H7 (cell line): ENCODE results near the gene KLF3. TPM values are rescaled to one million over a fixed set of nuclear protein-coding genes. Genes with fewer than 3 reads are reported as not detected.

ENCODE experiments used
- DNase-seq: peaks from one replicate; pipeline ENCODE4 v3.0.0; 2012
- H3K27me3 ChIP-seq: 2 replicates; pipeline ENCODE4 v1.6.0; 2011; ENCODE audit warnings: mild to moderate bottlenecking, low read length; ENCODE audit not compliant: control insufficient read depth, insufficient read depth
- H3K36me3 ChIP-seq: replicated peaks from 2 replicates; pipeline ENCODE4 v1.5.1; 2011; ENCODE audit warnings: low read length; ENCODE audit not compliant: control insufficient read depth, insufficient read depth
- H3K4me3 ChIP-seq: 2 replicates; pipeline ENCODE4 v1.5.1; 2011; ENCODE audit warnings: low read depth, mild to moderate bottlenecking, control low read depth, low read length, moderate library complexity; ENCODE audit not compliant: insufficient read depth
- total RNA-seq: library from RNA; depleted of rRNA; stranded (reverse); fragments of >200 nt; shearing (Covaris generic); gene quantifications from 2 replicates; pipeline ENCODE4 v1.2.3, GENCODE V29; 2014

The KLF3 gene
- total RNA-seq, 1 experiment from 2014 or later, result 8.8 TPM

DNA sequence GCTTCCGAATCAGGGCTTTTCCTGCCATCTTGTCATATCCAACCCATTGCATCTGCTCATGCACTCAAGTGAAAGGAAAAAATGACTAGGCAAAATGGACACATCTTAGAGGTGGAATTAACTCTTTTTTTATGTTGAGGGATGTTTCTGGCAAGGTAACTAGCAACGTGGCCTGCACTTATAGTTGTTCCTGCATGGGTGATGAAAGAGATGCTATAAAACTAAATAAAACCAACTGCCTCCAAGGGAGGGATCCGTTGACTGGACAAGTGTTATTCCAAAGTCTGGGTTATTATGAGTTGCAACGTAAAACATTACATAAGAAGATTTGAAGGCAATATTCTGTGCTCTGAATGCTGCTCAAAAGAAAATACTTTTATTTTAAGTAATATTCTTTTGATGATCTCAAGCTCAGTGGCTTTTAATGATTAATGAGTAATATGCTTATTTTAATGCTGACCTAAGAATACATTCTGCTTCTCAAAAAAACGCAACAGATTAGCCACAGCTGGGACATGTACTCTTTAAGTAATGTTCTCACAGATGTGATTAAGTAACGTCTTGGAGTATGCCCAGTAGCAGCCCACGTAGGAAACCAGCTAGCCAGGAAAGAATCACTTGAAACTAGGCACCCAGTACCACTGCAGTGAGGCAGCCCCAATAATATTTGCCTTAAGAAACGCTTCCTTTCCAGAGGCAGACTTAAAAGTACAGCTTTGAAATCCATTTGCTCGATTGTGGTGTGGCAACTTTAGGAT lies 27.4 kb downstream of the KLF3 start:
- Histone ChIP-seq H3K4me3 (no peak overlapping the region), H3K27me3 (no peaks in the 10 kb centered on the region), H3K36me3 (peaks cover 23% of the 10 kb centered on the region)
- no peak for DNase-seq

DNA sequence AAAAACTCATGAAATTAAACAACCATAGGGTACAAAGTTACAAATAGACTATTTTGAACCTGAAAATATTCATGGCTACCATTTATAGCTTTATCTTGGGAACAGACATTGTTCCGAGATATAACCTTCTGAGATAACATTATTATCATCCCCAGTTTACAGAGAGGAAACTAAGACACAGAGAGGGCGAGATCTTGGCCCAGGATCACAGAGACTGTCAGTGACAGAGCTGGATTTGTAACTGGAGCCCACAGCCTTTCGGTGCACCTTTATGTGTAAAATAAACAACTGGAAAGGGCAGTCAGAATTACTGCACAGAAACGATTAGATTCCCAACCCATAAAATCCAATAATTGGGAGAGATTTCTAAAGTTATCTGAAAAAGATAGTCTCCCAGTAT lies 28.4 kb downstream of the KLF3 start:
- peaks cover 26% of the 10 kb centered on the region for H3K36me3 ChIP-seq
- H3K4me3 ChIP-seq, result no peak overlapping the region
- H3K27me3 ChIP-seq, result no peaks in the 10 kb centered on the region
- no peak for DNase-seq

DNA sequence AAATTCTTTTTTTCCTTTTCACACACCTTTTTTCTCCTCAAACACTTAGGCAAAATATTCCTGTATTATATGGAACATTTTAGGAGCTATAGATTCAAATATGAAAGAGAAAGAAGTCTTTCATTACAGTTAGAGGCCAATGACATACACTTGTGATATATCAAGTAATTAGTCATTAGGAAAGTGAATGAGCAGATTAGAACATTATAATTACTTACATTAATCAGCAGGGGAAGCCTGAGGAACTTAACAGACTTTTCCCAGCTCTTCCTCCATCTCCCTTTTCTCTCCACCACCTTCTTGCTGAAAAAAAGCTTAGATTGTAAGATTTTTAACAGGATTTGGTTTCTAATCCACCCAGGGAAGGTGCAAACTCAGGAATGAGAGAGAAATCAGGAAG lies 29.6 kb downstream of the KLF3 start:
- peaks cover 24% of the 10 kb centered on the region for H3K36me3 ChIP-seq
- DNase-seq, result no peak
- no peak overlapping the region for H3K4me3 ChIP-seq
- H3K27me3 ChIP-seq, result no peaks in the 10 kb centered on the region

DNA sequence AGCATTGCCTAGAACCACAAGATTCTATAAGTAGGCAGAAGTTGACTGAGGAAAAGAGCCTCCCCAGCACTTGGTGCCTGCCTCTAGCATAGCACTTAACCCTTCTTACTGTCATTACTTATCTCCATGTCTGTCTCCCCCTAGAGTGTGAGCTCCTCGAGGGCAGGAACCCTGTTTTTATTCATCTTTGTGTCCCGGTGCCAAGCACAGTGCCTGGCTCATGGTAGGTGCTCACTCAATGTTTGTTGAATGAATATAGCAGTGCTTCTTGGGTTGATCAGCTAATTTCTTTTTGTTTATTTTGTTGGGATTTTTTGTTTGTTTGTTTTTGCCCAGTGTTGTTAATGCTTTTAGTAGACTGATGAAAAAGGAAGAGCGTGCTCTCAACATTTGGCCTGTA lies 30.3 kb downstream of the KLF3 start:
- no peak overlapping the region for H3K4me3 ChIP-seq
- no peaks in the 10 kb centered on the region for H3K27me3 ChIP-seq
- peaks cover 21% of the 10 kb centered on the region for H3K36me3 ChIP-seq
- no peak for DNase-seq

DNA sequence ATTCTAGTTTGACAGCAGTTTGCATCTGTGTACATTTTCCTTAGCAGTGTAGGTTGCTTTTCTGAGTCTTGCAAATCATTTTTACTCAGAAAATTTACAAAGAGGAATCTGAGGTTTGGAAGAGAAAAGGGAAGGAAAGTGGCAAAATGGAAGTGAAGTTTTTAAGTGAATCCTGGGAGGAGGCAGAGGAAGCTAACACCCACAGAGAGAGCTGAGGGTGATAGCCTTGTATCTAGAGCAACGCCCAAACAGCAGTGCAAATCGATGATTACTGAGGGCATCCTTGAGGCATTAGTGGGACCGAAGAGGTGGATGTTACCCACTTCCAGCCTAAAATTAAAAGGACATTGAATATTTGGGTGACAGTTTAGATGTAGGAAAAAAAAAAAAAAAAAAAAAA lies 31.8 kb downstream of the KLF3 start:
- Histone ChIP-seq H3K27me3 (no peaks in the 10 kb centered on the region), H3K36me3 (peaks cover 8% of the 10 kb centered on the region), H3K4me3 (no peak overlapping the region)
- DNase-seq, result no peak

DNA sequence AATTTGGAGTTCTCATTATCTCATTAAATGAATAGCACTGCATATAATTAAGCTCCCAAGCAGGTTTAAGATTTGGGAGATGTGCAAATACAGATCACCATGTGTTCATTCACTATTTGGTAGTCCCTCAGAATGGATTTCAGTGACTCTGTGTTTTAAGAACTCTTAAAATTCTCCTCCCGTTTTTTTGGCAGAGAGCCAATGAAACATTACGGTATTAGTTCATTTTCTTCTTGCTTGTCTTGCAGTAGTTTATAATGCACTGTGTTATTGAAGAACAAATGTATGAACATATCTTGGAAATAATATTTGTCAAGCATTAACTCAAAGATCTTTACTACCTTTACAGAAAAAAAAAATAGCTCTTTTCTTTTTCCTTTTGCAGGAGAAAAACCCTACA lies 32.7 kb downstream of the KLF3 start:
- no peaks in the 10 kb centered on the region for H3K27me3 ChIP-seq
- no peak overlapping the region for H3K4me3 ChIP-seq
- peaks cover 6% of the 10 kb centered on the region for H3K36me3 ChIP-seq
- no peak for DNase-seq

DNA sequence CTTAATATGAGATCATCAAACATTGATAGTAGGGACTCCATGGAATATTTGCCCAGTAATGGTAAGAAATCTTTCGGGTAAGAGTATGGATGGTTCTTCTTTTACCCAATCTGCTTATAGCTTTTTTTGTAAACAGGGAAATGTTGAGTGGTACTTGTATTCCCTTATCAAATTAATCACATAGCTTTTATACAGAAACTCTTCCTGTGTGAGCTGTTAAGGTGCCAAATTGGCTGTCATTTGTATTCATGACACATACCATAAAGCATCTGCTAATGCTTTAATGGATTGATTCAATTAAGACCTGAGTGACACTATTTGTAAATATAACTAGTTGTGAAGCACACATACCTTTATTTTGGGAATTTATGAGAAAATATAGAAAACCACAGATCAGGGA lies 34.2 kb downstream of the KLF3 start:
- Histone ChIP-seq H3K4me3 (no peak overlapping the region), H3K36me3 (peaks cover 6% of the 10 kb centered on the region), H3K27me3 (no peaks in the 10 kb centered on the region)
- DNase-seq, result no peak

DNA sequence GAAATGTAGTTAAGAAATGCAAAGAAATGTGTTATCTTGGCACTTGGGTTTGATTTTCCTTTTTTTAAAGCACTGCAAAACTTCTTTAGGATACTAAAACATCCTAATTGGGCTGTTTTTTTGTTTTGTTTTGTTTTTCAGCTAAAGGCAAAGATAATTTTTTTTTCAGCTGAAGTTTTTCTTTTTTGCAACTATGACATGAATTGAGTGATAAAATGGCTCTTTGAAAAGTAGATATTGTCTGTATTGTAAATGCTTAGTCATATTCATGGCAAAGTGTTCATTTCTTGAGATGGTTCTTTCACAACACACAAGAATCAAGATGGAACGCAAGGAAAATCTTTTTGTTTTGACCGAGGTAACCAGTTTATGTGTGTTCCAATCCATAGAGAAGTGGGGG lies 35.1 kb downstream of the KLF3 start:
- DNase-seq, result no peak
- no peaks in the 10 kb centered on the region for H3K27me3 ChIP-seq
- H3K36me3 ChIP-seq, result peaks cover 3% of the 10 kb centered on the region
- H3K4me3 ChIP-seq, result no peak overlapping the region

DNA sequence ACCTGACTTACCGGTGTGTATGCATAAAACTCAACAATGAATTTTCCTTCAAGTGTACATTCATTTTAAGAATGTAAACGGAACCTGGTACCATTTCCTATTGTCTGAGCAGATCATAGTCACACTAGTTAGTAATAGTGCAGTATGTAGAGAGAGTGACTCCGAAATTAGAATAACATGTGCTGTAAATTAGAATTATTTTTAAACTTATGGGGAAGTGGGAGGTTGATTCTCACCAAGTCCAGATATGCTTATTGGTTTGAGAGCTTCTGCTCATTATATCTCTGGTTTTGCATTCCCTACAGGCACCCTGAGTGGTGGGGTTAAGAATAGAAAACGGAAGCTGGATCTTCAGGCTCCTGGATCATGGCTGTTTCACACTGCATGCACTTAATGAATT lies 39.6 kb downstream of the KLF3 start:
- H3K27me3 ChIP-seq, result no peaks in the 10 kb centered on the region
- DNase-seq, result no peak
- H3K4me3 ChIP-seq, result no peak overlapping the region
- no peaks in the 10 kb centered on the region for H3K36me3 ChIP-seq

DNA sequence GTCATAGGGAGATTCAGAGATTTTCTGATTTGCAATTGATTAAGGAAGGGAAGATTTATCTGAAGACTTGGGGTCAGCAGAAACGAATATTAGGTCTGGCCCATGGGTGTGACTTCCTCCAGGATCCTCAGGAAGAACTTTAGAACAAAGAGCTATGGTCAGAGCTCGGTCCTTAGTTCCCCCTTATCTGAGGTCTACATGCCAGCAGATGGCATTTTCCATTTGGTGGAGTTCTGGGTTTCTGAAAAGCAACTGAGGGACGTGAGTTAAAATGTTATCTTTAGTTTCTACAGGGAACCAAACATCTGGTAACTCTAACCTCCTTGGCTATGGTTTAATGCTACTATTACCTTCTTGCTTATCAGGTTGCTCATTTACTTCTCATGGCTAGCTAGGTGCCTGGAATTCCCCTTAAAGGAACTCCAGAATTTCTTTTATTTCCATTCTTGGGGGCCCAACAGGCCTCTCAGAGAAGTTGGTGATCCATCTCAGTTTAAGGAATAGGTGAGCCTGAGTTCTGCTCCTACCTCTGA lies 40.7 kb downstream of the KLF3 start:
- Histone ChIP-seq H3K27me3 (no peaks in the 10 kb centered on the region), H3K36me3 (no peaks in the 10 kb centered on the region), H3K4me3 (no peak overlapping the region)
- no peak for DNase-seq

DNA sequence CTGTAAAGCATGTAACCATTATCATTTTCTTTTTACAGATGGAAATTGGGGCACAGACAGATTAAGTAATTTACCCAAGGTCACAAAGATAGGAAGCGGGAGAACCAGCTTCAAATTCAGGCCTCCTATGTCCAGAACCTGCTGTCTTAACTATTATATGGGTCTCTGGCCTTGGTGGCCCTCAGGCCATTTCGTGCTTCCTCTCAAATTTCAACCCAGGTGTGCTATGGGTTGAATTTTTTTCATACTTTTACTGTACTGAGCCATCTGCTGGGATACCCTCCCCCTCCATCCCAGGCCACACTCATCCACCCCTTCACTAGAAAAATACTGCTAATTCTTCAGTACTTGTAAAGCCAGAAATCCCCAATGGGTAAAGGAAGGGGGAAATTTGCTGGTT lies 42.3 kb downstream of the KLF3 start:
- no peak for DNase-seq

DNA sequence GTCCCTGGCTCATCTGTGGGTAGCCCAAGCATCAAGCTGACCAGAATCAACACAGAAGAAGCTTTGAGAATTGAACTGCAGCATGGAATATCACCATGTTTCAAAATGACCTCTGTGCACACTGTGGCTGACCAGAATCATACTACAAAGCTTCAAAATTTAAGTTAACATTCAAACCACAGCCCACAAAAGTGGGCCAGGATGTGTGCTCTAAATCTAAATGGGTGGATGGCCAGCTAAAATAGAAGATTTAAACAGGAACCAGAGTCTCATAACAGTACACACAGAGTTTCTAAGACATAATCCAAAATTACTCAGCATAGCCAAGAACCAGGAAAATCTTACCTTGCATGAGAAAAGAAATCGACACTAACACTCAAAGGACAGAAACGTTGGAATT lies 46.1 kb downstream of the KLF3 start:
- Histone ChIP-seq H3K4me3 (no peak overlapping the region), H3K36me3 (no peaks in the 10 kb centered on the region), H3K27me3 (no peaks in the 10 kb centered on the region)
- DNase-seq, result no peak

More for the DNA sequence above, 42.3 kb downstream of the KLF3 start:
- no peak overlapping the region for H3K4me3 ChIP-seq
- H3K27me3 ChIP-seq, result no peaks in the 10 kb centered on the region
- H3K36me3 ChIP-seq, result no peaks in the 10 kb centered on the region

DNA sequence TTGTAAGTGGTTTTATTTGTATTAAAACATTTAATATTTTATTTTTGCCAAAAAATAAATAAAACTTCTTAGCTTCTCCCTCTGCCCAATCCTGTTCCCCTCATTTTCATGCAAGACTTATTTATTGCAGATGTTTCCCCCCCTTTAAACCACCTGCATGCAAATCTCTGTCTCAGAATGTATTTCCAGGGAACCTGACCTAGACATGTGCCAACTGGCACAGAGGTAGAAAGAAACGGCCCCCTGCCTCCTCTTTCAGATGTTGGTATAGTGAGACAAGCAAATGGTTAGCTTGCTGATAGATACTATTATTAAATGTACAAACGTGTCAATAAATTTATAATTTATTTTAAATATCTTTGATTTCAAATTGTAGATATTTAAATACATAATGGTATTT lies 47.1 kb downstream of the KLF3 start:
- DNase-seq, result no peak
- Histone ChIP-seq H3K27me3 (no peaks in the 10 kb centered on the region), H3K36me3 (no peaks in the 10 kb centered on the region), H3K4me3 (no peak overlapping the region)

DNA sequence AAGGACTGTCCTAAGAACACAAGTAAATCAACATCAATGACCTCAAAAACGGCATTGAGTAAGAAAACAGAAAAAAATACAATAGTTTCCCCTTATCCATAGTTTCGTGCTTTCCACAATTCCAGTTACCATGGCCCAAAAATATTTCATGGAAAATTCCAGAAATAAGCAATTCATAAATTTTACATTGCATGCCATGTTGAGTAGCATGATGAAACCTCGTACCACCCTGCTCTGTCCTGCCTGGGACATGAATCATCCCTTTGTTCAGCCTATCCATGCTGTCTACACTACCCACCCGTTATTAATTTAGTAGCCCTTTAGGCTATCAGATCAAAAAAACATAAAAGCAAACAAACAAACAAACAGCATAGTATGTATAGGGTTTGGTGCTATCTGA lies 51.1 kb downstream of the KLF3 start:
- H3K27me3 ChIP-seq, result no peaks in the 10 kb centered on the region

DNA sequence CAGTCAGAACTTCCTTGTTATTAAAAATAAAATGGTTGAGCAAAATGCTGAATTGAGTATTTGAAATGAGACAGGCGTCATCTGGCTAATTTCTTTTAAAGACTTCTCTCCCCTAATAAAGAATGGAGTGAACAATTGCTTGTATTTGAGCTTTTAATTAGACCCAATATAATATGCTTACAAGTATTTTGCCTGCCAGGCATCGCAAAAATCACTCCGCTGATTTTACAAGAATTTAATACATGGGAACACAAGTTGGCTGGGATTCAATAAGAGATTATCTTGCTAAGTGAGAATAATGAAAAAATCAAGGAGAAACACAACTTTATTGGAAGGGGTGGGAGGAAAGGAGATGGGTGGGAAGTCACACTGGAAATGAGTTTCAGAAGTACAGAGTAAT lies 52.3 kb downstream of the KLF3 start:
- Histone ChIP-seq H3K36me3 (no peaks in the 10 kb centered on the region), H3K27me3 (no peaks in the 10 kb centered on the region), H3K4me3 (no peak overlapping the region)
- DNase-seq, result no peak

More for the DNA sequence above, 51.1 kb downstream of the KLF3 start:
- DNase-seq, result no peak
- Histone ChIP-seq H3K36me3 (no peaks in the 10 kb centered on the region), H3K4me3 (no peak overlapping the region)

DNA sequence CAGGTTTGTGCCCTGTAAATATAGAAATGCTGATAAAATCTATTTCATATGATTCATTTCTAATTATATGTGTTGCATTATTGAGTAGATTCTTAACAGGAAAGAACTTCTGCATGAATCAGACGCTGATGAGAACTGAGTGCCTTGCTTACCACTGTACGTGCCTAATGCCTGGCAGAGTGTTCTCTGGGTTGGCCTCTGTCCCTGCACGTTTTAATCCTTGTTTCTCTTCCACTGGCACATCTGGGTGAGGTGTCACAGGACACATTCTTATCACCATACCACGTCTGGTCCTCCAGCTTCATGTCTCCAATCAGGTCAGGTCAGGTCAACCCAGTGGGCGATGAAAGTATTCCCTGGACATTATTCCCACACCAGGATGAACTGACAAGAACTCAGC lies 53.6 kb downstream of the KLF3 start:
- Histone ChIP-seq H3K27me3 (no peaks in the 10 kb centered on the region), H3K36me3 (no peaks in the 10 kb centered on the region), H3K4me3 (no peak overlapping the region)
- no peak for DNase-seq
